Lower leg skin (tissue), 3 donors: Measurements from ENCODE around the gene CPLX3.

Experiments
- CTCF ChIP-seq, 3 donors: fragments of 450-650 bp; IDR thresholded peaks; one replicate each; pipeline ENCODE4 v1.5.1; 2016; ENCODE audit warnings: antibody characterized with exemption in 3 of 3, mild to moderate bottlenecking in 3 of 3, moderate library complexity in 2 of 3
- POLR2A ChIP-seq, 2 donors: fragments of 450-650 bp; IDR thresholded peaks; one replicate each; pipeline ENCODE4 v1.6.1; 2016 to 2017; ENCODE audit warnings: antibody characterized with exemption in 2 of 2, mild to moderate bottlenecking in 1 of 2, moderate library complexity in 1 of 2

GRCh38 chr15:74781431-74782258, 44.8 kb upstream of the CPLX3 start, which contains the start of gene CSK:
- TF ChIP-seq CTCF (IDR thresholded peaks at IDR 0.05) (no peak), POLR2A (IDR thresholded peaks at IDR 0.05) (no peak)
